WERI-Rb-1 (cell line): Measurements from ENCODE around the gene TMEM178A.
"Not testable (repeated sequence)": the region's sequence is repeated elsewhere in the genome, so short reads cannot be mapped to it uniquely, and the experiment has no call there.

Experiments
- DNase-seq: peaks from one replicate; pipeline ENCODE4 v3.0.0-alpha.2; 2020
- H3K27ac ChIP-seq: fragments of 250-450 bp; sonication (Bioruptor Pico); 2 replicates; pipeline ENCODE4 v1.5.1; 2020; ENCODE audit warnings: mild to moderate bottlenecking, moderate library complexity
- H3K27me3 ChIP-seq: fragments of 250-450 bp; sonication (Bioruptor Pico); 2 replicates; pipeline ENCODE4 v1.5.1; 2021; ENCODE audit warnings: mild to moderate bottlenecking, low read depth, moderate library complexity; ENCODE audit not compliant: insufficient read depth, severe bottlenecking
- H3K36me3 ChIP-seq: fragments of 250-450 bp; sonication (Bioruptor Pico); 2 replicates; pipeline ENCODE4 v1.5.1; 2020; ENCODE audit warnings: mild to moderate bottlenecking, moderate library complexity
- H3K4me3 ChIP-seq: 2 replicates; pipeline ENCODE4 v1.5.1; 2011; ENCODE audit warnings: low read depth, mild to moderate bottlenecking, control low read depth, low read length
- H3K9me3 ChIP-seq: fragments of 250-450 bp; sonication (Bioruptor Pico); 2 replicates; pipeline ENCODE4 v1.5.1; 2021; ENCODE audit warnings: mild to moderate bottlenecking, moderate library complexity; ENCODE audit not compliant: severe bottlenecking
- CTCF ChIP-seq: IDR thresholded peaks from 2 replicates; pipeline ENCODE4 v1.5.1; 2011; ENCODE audit warnings: low read depth, mild to moderate bottlenecking, control low read depth, inconsistent platforms, low read length

The TMEM178A gene

DNA sequence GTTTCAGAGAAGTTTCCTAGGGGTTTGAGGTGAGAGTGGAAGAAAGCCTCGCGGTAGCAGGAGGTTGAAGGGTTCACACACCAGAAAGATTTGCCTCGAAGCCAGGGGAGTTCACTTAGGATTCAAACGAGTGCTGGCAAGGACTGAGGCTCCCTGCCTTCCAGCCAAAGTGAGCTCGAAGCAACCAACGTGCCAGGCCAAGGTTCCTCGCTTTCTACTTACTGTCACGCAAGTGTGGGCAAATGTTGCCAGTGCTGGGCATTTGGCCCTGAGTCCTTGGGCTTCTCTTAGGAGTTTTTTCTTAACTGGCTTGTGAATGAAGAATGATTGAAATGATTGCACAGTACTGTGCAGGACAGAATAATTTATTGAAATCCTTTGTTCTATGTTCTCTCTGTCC lies 53.6 kb downstream of the TMEM178A start:
- H3K27ac ChIP-seq, result no peak overlapping the region
- H3K36me3 ChIP-seq, result no peaks in the 10 kb centered on the region
- no peaks in the 10 kb centered on the region for H3K27me3 ChIP-seq
- no peaks in the 10 kb centered on the region for H3K9me3 ChIP-seq
- no peak for TF ChIP-seq CTCF
- no peak overlapping the region for H3K4me3 ChIP-seq
- no peak for DNase-seq

- Histone ChIP-seq H3K4me3 (no peak overlapping the region), H3K27ac (no peak overlapping the region), H3K9me3 (no peaks in the 10 kb centered on the region), H3K27me3 (no peaks in the 10 kb centered on the region), H3K36me3 (no peaks in the 10 kb centered on the region)
- DNase-seq, result no peak
- no peak for TF ChIP-seq CTCF
Observed at GRCh38 chr2:39720970-39721369, 55.3 kb downstream of the TMEM178A start.

DNA sequence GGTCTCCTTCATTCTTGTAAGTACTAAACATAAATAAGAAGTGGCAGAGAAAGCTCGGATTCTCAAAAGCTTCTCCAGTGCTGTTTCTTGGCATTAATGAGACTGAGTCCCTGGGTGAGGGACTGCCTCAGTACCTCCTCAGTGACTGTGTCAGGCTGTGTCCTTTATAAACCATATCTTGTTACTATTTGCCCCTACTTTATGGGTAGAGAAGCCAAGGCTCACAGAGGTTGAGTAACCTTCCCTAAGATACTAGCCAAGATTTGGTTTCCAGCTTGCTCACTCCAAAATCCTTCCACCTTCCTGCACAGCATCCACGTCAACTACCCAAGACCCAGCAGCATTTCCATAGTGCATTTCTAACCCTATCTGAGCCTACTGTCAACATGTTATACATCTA lies 57.8 kb downstream of the TMEM178A start:
- no peak for TF ChIP-seq CTCF
- Histone ChIP-seq H3K4me3 (no peak overlapping the region), H3K9me3 (no peaks in the 10 kb centered on the region), H3K27ac (no peak overlapping the region), H3K36me3 (no peaks in the 10 kb centered on the region), H3K27me3 (no peaks in the 10 kb centered on the region)
- no peak for DNase-seq

DNA sequence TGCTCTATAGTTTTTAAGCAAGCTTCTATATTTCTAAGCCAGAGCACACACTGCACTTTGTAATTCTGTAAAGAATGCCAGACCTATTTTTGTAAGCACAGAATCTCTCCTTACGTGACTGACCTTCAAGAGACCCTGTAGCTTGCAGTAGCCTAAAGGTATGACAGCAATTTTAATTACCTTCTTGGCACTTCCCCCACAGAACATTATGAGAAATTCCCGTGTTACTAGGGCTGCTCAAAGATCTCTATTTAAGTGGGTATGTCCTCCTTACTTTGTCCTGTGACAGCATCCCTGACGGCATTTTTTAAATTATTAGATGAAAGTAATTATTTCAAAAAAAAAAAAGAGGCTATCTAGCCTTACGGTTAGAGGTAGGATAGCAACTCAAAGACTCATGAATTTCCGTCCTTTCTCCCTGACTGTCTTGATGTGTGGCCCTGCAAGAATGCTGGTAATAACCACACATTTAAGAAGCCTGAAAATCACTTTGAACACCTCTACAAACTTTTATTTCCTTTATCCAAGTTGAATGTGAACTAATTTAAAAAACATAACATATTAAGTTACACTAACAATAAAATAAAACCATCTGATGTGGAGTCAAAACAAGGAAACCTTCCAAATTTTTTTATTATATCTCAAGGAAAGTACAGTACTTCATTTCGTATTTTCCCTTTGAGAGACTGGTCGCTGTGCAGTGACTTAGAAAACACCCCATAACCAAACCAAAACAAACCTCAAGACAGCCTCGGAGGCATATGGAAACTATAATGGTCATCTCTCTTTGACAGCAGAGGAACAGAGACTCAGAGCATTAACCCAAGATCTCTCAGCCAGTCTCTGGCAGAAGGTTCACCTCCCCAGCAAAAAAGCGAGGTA lies 58.5 kb downstream of the TMEM178A start:
- Histone ChIP-seq H3K36me3 (no peaks in the 10 kb centered on the region), H3K9me3 (no peaks in the 10 kb centered on the region), H3K27me3 (no peaks in the 10 kb centered on the region), H3K27ac (no peak overlapping the region), H3K4me3 (no peak overlapping the region)
- DNase-seq, result no peak
- no peak for TF ChIP-seq CTCF

DNA sequence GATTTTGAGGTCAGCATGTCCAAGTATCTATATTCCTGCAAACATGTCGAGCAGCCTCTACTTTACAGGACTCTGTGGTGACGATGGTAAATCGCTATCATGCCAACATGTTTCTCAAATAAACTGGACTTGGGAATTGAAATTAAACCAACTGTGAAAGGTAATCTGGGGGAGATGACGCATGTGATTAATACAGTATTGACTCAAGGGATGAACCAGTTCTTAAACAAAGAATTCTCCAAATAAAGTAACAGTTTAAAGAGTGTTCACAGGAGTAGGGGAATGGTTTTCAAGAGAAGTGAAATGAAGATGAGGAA lies 59.1 kb downstream of the TMEM178A start:
- Histone ChIP-seq H3K27me3 (no peaks in the 10 kb centered on the region), H3K9me3 (no peaks in the 10 kb centered on the region), H3K27ac (no peak overlapping the region), H3K36me3 (no peaks in the 10 kb centered on the region), H3K4me3 (no peak overlapping the region)
- no peak for TF ChIP-seq CTCF
- no peak for DNase-seq

DNA sequence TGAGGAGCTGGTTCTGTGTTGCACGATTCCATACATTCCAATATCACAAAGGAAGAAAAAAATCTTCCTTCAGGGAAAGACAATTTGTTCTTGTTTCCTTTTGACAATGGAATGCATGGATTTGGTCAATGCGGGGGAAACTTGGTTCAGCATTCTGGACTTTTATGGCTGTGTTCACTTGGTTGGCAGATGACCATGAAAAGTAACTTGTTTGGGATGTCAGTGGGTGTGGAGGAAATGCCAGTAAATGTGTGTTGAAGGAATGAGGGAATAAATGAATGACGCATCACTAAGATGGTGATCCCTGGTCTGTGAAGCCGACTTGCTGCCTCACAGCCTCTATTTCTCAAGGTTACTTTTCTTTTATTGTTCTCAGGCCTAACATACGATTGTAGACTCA lies 59.7 kb downstream of the TMEM178A start:
- Histone ChIP-seq H3K27ac (no peak overlapping the region), H3K36me3 (peaks cover 3% of the 10 kb centered on the region; the same call in 1 of the 2 replicates)

GRCh38 chr2:39728085-39728484 lies 62.4 kb downstream of the TMEM178A start:
- DNase-seq, H3K9me3 ChIP-seq, H3K27ac ChIP-seq, H3K27me3 ChIP-seq, H3K4me3 ChIP-seq: not testable (repeated sequence)
- peaks cover 21% of the 10 kb centered on the region for H3K36me3 ChIP-seq

More for the DNA sequence above, 59.7 kb downstream of the TMEM178A start:
- no peaks in the 10 kb centered on the region for H3K27me3 ChIP-seq
- H3K4me3 ChIP-seq, result no peak overlapping the region
- no peaks in the 10 kb centered on the region for H3K9me3 ChIP-seq
- no peak for TF ChIP-seq CTCF
- no peak for DNase-seq
